T-cell (primary cell): ENCODE results near the gene KCNH2. TPM values are rescaled to one million over a fixed set of nuclear protein-coding genes. Genes with fewer than 3 reads are reported as not detected.
A peak's percentile ranks its signal among the peaks of the same experiment; 100 is the strongest.

ENCODE experiments used
- ATAC-seq, 4 experiments: fragments of 200-7000 bp in 3 of 4; fragments of 150-1000 bp in 1 of 4; cut with Tn5 transposase; replicated peaks in 1 of 4; 1 replicate in 3 of 4; 2 replicates in 1 of 4; pipeline ENCODE4 v1.10.0; 2021; ENCODE audit warnings: moderate library complexity in 3 of 4, mild to moderate bottlenecking in 2 of 4, moderate number of reproducible peaks in 1 of 4
- CTCF ChIA-PET, 2 donors: fragments of 300-600 bp; sonication (Branson Sonifier 250); formaldehyde crosslinking; loops; one replicate each; lab custom pipeline; 2022; ENCODE audit warnings: antibody characterized with exemption in 2 of 2; lab: Charles Lee
- POLR2A ChIA-PET, 2 donors: fragments of 300-600 bp; sonication (Branson Sonifier 250); formaldehyde crosslinking; loops; one replicate each; lab custom pipeline; 2022; ENCODE audit warnings: antibody characterized with exemption in 2 of 2; lab: Charles Lee
- DNase-seq, 35 experiments: peaks; one replicate each; pipeline versions ENCODE4 v3.0.0 to v3.0.0-alpha.2; 2013 to 2023
- H3K27ac ChIP-seq: one replicate; pipeline ENCODE4 v1.5.1; 2013; ENCODE audit warnings: low read length
- H3K27me3 ChIP-seq, 2 experiments: replicated peaks in 1 of 2; 1 replicate in 1 of 2; 2 replicates in 1 of 2; pipeline versions ENCODE4 v1.6.1 to v1.7.0; 2013; ENCODE audit warnings: low read length in 1 of 2, mixed read lengths in 1 of 2; ENCODE audit not compliant: control insufficient read depth in 2 of 2, insufficient read depth in 2 of 2; ENCODE audit errors: extremely low read depth in 1 of 2
- H3K36me3 ChIP-seq, 2 donors: 1 replicate in 1 of 2; 2 replicates in 1 of 2; pipeline versions ENCODE4 v1.6.1 to v1.7.0; 2013; ENCODE audit warnings: low read length in 1 of 2; ENCODE audit not compliant: control insufficient read depth in 2 of 2, insufficient read depth in 1 of 2; ENCODE audit errors: extremely low read depth in 1 of 2
- H3K4me1 ChIP-seq, 2 experiments: 1 replicate in 1 of 2; 2 replicates in 1 of 2; pipeline versions ENCODE4 v1.6.1 to v1.7.0; 2013; ENCODE audit warnings: low read length in 2 of 2, mixed read lengths in 1 of 2; ENCODE audit not compliant: insufficient read depth in 2 of 2, control insufficient read depth in 1 of 2; ENCODE audit errors: extremely low read depth in 1 of 2
- H3K4me3 ChIP-seq, 2 donors: 1 replicate in 1 of 2; 2 replicates in 1 of 2; pipeline versions ENCODE4 v1.5.1 to v1.7.0; 2013; ENCODE audit warnings: mild to moderate bottlenecking in 2 of 2, low read length in 1 of 2, moderate library complexity in 1 of 2; ENCODE audit not compliant: control insufficient read depth in 1 of 2; ENCODE audit errors: extremely low read depth in 1 of 2
- H3K9me3 ChIP-seq: 2 replicates; pipeline ENCODE4 v1.7.0; 2013
- H3K27ac Mint-ChIP-seq, 2 donors: one replicate each; pipeline ENCODE4 v1.8.0; 2020 to 2021; ENCODE audit warnings: mild to moderate bottlenecking in 2 of 2, mixed read lengths in 2 of 2
- H3K27me3 Mint-ChIP-seq, 2 donors: one replicate each; pipeline ENCODE4 v1.8.0; 2021 to 2022; ENCODE audit warnings: mixed read lengths in 2 of 2
- H3K36me3 Mint-ChIP-seq: one replicate; pipeline ENCODE4 v1.8.0; 2021; ENCODE audit warnings: mixed read lengths
- H3K4me1 Mint-ChIP-seq, 3 donors: one replicate each; pipeline ENCODE4 v1.8.0; 2020 to 2022; ENCODE audit warnings: mixed read lengths in 3 of 3, mild to moderate bottlenecking in 1 of 3
- H3K4me3 Mint-ChIP-seq, 3 donors: one replicate each; pipeline ENCODE4 v1.8.0; 2020 to 2022; ENCODE audit warnings: mild to moderate bottlenecking in 3 of 3, mixed read lengths in 3 of 3, moderate library complexity in 3 of 3
- H3K9me3 Mint-ChIP-seq, 3 donors: one replicate each; pipeline ENCODE4 v1.8.0; 2020 to 2022; ENCODE audit warnings: mixed read lengths in 3 of 3
- WGBS: methylation state at CpG from one replicate; pipeline ENCODE4 v1.1.5; 2013; ENCODE audit warnings: missing lambda C conversion rate; ENCODE audit not compliant: insufficient coverage; 5-methylcytosine and 5-hydroxymethylcytosine counted together
- total RNA-seq, 35 experiments: library from RNA in 6 of 35; stranded (reverse) in 6 of 35; fragments of 120-200 nt in 1 of 35; gene quantifications; one replicate each; pipeline versions ENCODE4 v1.2.1 to v1.2.4 and lab custom pipeline; 2013 to 2026

KCNH2 gene
- total RNA-seq, 5 donors from 2014 or later (not counting 1 experiment from before 2014, with no cell fraction given), result 2.9 to 4.6 (median 3.0) TPM

GRCh38 chr7:150992051-150992640, 14.0 kb upstream of the KCNH2 start:
- Histone ChIP-seq H3K27ac (no peak overlapping the region), H3K9me3 (no peaks in the 10 kb centered on the region), H3K4me3 (no peak overlapping the region), H3K27me3 (peaks cover 0 to 39% of the 10 kb centered on the region in 2 experiments), H3K36me3 (no peaks in the 10 kb centered on the region), H3K4me1 (peaks cover 26 to 48% of the 10 kb centered on the region in 2 experiments)
- no peak overlapping the region for H3K27ac Mint-ChIP-seq
- peaks cover 32 to 42% (median 41%) of the 10 kb centered on the region in 3 donors for H3K4me1 Mint-ChIP-seq
- H3K9me3 Mint-ChIP-seq, result peaks cover 5 to 17% (median 14%) of the 10 kb centered on the region in 3 donors
- DNase-seq, result no peak
- CTCF ChIA-PET, result interaction anchor here in 1 of 2 donors (0.6 kb wide), 1 partner anchor 178 kb away, joined by 5 read pairs; no protein-coding TSS in a partner anchor
- no peak for ATAC-seq
- POLR2A ChIA-PET, result interaction anchor here in 1 of 2 donors (0.6 to 0.7 kb wide), 2 partner anchors 27 to 90 kb away, joined by 3 to 4 read pairs; no protein-coding TSS in a partner anchor
- peaks cover 0 to 3% of the 10 kb centered on the region in 2 donors for H3K27me3 Mint-ChIP-seq
- 78% methylated on average over 4 of the region's 6 CpGs for WGBS
- H3K4me3 Mint-ChIP-seq, result no peak overlapping the region
- peaks cover 11% of the 10 kb centered on the region for H3K36me3 Mint-ChIP-seq

GRCh38 chr7:150990416-150991186, 12.5 kb upstream of the KCNH2 start, which contains the start of gene NOS3:
TSS of gene NOS3 (plus strand) at chr7:150991017. CDS start at chr7:150993804, 2,787 bp downstream.
- Mint-ChIP-seq H3K27ac (peak within 1 kb of the TSS; percentile 8 to 36), H3K4me3 (peak within 1 kb of the TSS in 1 of 3 donors; percentile 73), H3K4me1 (peaks cover 39 to 47% (median 42%) of the 10 kb centered on the region in 3 donors), H3K9me3 (peaks cover 5 to 17% (median 14%) of the 10 kb centered on the region in 3 donors), H3K36me3 (peaks cover 11% of the 10 kb centered on the region), H3K27me3 (peaks cover 0 to 3% of the 10 kb centered on the region in 2 donors)
- Histone ChIP-seq H3K36me3 (no peaks in the 10 kb centered on the region), H3K4me1 (peaks cover 25 to 52% of the 10 kb centered on the region in 2 experiments), H3K27me3 (peaks cover 0 to 44% of the 10 kb centered on the region in 2 experiments), H3K27ac (no peak within 1 kb of the TSS), H3K9me3 (no peaks in the 10 kb centered on the region), H3K4me3 (peak within 1 kb of the TSS in 1 of 2 donors; percentile 11)
- ChIA-PET POLR2A (no interaction called here), CTCF (interaction anchor here in 1 of 2 donors (0.6 kb wide), 1 partner anchor 28 kb away, joined by 3 read pairs; no protein-coding TSS in a partner anchor)
- 95% methylated on average over 6 of the region's 12 CpGs for WGBS
- DNase-seq (no peak), ATAC-seq (no peak)

DNA sequence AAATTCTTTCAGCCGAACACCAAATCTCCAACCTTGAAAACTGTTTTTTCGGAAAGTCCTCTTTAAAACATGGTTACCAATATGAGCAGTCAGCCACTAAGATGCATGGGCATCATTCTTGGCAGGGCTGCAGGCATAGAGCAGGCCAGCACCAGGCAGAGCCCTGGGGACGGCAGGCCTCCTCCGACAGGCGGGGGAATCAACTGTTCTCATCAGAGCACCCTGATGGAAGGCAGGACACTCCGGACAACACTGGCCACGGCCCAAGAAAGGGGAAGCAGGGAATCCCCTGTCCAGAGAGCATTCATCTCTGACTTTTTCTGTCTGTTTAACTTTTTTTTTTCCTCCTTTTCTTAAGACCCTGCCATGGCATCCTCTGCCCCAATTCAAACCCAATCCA, 11.3 kb upstream of the KCNH2 start:
- Mint-ChIP-seq H3K4me1 (peaks cover 34 to 42% (median 39%) of the 10 kb centered on the region in 3 donors), H3K27ac (peak overlapping the region; percentile 19 to 36), H3K4me3 (peak overlapping the region in 1 of 3 donors; percentile 73), H3K27me3 (peaks cover 0 to 4% of the 10 kb centered on the region in 2 donors), H3K9me3 (peaks cover 5 to 17% (median 14%) of the 10 kb centered on the region in 3 donors), H3K36me3 (peaks cover 11% of the 10 kb centered on the region)
- Histone ChIP-seq H3K27me3 (peaks cover 0 to 45% of the 10 kb centered on the region in 2 experiments), H3K27ac (no peak overlapping the region), H3K36me3 (no peaks in the 10 kb centered on the region), H3K4me3 (peak overlapping the region in 1 of 2 donors; percentile 11), H3K4me1 (peaks cover 20 to 43% of the 10 kb centered on the region in 2 experiments), H3K9me3 (no peaks in the 10 kb centered on the region)
- ChIA-PET POLR2A (interaction anchor here in 1 of 2 donors (0.5 kb wide), 1 partner anchor 20 kb away, joined by 3 read pairs; no protein-coding TSS in a partner anchor), CTCF (interaction anchor here (0.6 to 1.1 kb wide), 8 partner anchors 25 to 557 kb away, joined by 3 to 8 read pairs (median 4); no protein-coding TSS in a partner anchor)
- ATAC-seq (no peak), DNase-seq (no peak)
- 78% methylated on average over 7 of the region's 7 CpGs for WGBS

DNA sequence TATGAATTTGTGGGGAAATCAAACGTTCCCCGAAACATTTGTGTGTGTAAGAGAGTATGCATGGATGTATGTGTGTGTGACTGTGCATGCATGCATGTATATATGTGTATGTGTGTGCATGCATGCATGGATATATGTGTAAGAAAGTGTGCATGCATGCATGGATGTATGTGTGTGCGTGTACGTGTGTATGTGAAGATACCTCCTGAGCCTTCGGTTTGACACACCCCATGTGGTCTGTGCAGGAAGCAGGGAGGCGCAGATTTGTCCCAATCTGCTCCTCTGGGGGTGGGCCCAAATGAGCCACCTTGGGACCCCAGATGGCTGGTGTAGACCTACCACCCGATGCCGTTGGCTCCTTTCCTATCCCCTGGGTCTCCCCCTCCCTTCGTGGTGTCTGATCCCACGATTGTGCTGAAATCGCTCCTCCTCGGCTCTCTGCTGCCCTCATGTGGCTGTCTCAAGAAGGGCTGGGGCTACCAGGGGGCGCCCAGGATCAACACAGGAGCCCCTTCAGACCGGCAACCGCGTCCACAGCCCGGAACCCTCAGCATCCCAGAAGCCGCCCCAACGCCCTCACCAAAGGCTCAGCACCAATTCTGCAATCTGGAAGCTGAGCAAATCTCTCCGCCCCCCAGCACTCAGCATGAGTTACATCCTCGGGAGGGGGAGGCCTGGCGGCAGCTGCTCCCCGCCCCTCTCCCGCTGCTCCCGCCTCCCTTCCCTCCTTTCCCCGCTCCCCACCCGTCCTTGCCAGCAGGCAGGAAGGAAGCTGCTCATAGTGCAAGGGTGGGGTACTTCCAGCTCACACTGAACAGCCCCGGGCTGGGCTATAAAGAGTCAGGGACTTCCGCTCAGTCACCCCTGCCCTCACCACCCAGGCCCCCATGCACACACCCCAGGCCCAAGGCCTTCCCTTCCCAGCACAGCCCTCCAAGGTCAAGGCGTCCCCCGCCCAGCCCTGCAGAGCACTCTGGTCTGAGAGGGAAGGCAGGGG, 10.4 kb upstream of the KCNH2 start:
- POLR2A ChIA-PET, result no interaction called here
- Histone ChIP-seq H3K4me3 (peak overlapping the region in 1 of 2 donors; percentile 13), H3K9me3 (no peaks in the 10 kb centered on the region), H3K36me3 (no peaks in the 10 kb centered on the region), H3K4me1 (peaks cover 19 to 35% of the 10 kb centered on the region in 2 experiments), H3K27ac (peak overlapping the region; percentile 14), H3K27me3 (peaks cover 0 to 48% of the 10 kb centered on the region in 2 experiments)
- DNase-seq (peak in 32 of 35 experiments; percentile 38 to 82 (median 60)), ATAC-seq (peak; percentile 64 to 81 (median 74))
- Mint-ChIP-seq H3K27ac (peak overlapping the region; percentile 43 to 53), H3K9me3 (peaks cover 5 to 17% (median 14%) of the 10 kb centered on the region in 3 donors), H3K36me3 (peaks cover 11% of the 10 kb centered on the region), H3K4me3 (peak overlapping the region; percentile 13 to 73 (median 28)), H3K27me3 (peaks cover 0 to 8% of the 10 kb centered on the region in 2 donors), H3K4me1 (peaks cover 28 to 33% (median 33%) of the 10 kb centered on the region in 3 donors)
- CTCF ChIA-PET, result interaction anchor here (0.6 to 1.1 kb wide), 8 partner anchors 25 to 556 kb away, joined by 3 to 8 read pairs (median 4); no protein-coding TSS in a partner anchor
- 10% methylated on average over 17 of the region's 31 CpGs for WGBS

GRCh38 chr7:150986556-150986955, 8.4 kb upstream of the KCNH2 start:
- WGBS, result 64% methylated on average over 3 of the region's 5 CpGs
- Histone ChIP-seq H3K36me3 (no peaks in the 10 kb centered on the region), H3K27ac (no peak overlapping the region), H3K9me3 (no peaks in the 10 kb centered on the region), H3K4me1 (peaks cover 17 to 34% of the 10 kb centered on the region in 2 experiments), H3K4me3 (no peak overlapping the region), H3K27me3 (peaks cover 2 to 51% of the 10 kb centered on the region in 2 experiments)
- no peak overlapping the region for H3K27ac Mint-ChIP-seq
- peaks cover 23 to 28% (median 27%) of the 10 kb centered on the region in 3 donors for H3K4me1 Mint-ChIP-seq
- H3K36me3 Mint-ChIP-seq, result peaks cover 11% of the 10 kb centered on the region
- DNase-seq (no peak), ATAC-seq (no peak)
- H3K9me3 Mint-ChIP-seq, result peaks cover 5 to 17% (median 14%) of the 10 kb centered on the region in 3 donors
- CTCF ChIA-PET, result interaction anchor here (0.6 to 1.5 kb wide), 5 partner anchors 9 to 24 kb away, joined by 3 to 5 read pairs (median 5); no protein-coding TSS in a partner anchor
- H3K27me3 Mint-ChIP-seq, result peaks cover 9 to 14% of the 10 kb centered on the region in 2 donors
- POLR2A ChIA-PET, result interaction anchor here in 1 of 2 donors (0.6 kb wide), 1 partner anchor 41 kb away, joined by 3 read pairs; the partner anchor contains the start of gene ABCB8
- H3K4me3 Mint-ChIP-seq, result peak overlapping the region in 1 of 3 donors; percentile 42
